ENCODE measurements around the gene TMEM63B.

TMEM63B gene

DNA sequence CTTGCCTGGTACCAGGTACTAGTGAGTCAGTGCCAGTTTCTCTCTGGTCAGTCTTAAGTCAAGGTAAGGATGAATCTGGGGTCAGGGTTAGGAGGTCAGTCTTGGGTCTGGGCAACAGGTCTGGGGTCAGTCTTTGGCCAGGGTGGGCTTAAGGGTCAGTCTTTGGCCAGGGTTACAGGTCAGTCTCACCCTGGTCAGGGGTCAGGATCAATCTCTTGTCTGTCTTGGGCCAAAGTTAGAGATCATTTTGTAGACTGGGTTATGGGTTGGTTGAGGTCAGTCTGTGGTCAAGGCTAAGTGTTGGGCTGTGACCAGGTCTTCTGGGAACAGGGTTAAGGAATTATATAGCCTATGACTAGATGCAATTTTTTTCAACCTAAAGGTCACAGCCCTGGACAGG lies 18.5 kb downstream of the TMEM63B start:
- DNase-seq = no peak

GRCh38 chr6:44146685-44147084 lies 19.3 kb downstream of the TMEM63B start:
- no peak for DNase-seq

- no peak for DNase-seq
Observed at GRCh38 chr6:44147256-44147655, 19.9 kb downstream of the TMEM63B start.

- DNase-seq = no peak
Observed at GRCh38 chr6:44148306-44148705, 21.0 kb downstream of the TMEM63B start.

- DNase-seq = no peak
Observed at GRCh38 chr6:44149369-44150012, 22.1 kb downstream of the TMEM63B start.

GRCh38 chr6:44150317-44150917 lies 23.1 kb downstream of the TMEM63B start:
- no peak for DNase-seq

- DNase-seq = no peak
Observed at GRCh38 chr6:44151348-44152108, 24.2 kb downstream of the TMEM63B start.

DNA sequence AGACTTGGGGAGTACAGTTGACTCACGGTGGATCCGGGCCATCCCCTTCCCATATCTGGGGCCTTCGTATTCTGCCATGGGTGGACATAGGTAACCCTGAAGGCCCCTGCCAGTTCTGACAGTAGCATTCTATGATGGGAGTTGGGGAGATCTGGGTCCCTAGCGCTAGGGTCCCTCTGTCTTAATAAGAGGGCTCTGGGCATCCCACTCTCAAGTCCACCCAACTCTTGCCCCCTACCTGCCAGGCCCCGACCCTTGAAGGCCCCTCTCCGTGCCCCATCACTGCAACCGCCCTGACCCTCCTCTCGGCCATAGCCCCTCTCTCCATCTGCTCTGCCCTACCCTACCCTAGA lies 24.7 kb downstream of the TMEM63B start:
- no peak for DNase-seq

GRCh38 chr6:44152533-44152932 lies 25.2 kb downstream of the TMEM63B start:
- no peak for DNase-seq

GRCh38 chr6:44154067-44154466 lies 26.7 kb downstream of the TMEM63B start:
- no peak for DNase-seq

DNA sequence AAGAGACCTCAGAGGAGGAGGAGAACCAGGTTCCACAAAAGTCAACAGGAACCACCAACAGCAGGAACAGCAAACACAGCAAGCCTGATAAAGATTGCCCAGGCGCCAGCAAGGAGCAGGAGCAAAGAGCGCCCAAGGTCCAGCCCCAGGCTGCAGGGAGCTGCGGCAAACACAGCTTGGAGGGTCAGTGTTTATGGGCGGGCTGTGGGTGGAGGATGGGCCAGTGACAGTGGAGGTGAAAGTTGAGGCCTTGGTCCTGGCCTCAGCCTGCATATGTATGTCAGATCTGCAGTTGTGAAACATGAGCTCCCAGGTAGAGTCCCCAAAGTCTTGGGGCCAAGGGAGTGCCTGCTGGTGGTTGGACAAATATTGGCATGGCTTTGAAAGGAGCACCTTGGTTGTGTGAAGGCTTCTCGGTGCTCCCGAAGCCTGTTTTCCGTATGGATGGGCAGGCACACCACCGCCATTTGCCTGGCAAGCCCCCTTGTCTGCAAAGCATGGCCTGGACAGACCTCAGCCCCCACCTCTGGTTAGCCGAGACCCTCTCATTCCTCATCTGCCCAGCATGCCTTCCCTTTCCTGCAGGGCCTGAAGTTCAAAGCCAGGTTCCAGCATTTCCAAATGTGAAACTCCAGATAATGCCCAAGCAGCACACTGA lies 29.3 kb downstream of the TMEM63B start:
- DNase-seq = no peak

- no peak for DNase-seq
Observed at GRCh38 chr6:44157152-44157521, 29.8 kb downstream of the TMEM63B start.

DNA sequence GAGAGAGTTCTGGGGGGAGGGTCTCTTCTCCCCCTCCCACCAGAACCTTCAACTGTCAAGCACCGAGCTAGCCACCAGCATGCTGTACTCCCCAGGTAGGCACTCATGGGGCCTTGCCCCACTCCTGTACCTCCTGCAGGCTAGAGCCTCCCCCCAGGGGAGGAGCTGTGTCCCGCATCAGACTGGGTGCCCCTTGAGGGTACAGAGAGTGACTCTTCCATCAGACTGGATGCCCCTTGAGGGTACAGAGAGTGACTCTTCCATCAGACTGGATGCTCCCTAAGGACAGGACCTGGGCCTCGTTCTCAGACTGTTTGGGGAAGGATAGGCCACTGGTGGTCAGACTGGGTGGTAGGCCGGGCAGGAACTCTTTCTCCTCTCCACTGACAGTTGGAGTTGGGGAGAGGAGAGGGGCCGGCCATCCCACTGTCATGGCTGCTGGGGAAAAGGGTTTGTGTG lies 31.4 kb downstream of the TMEM63B start, which contains the start of gene CAPN11:
TSS of gene CAPN11 (plus strand) at position 51 of the 459 bp plus-strand sequence. CDS start at position 80, 29 bp downstream.
- DNase-seq = no peak

- DNase-seq = no peak
Observed at GRCh38 chr6:44161997-44162338, 34.6 kb downstream of the TMEM63B start.

GRCh38 chr6:44162876-44163625 lies 35.7 kb downstream of the TMEM63B start:
- DNase-seq = no peak

GRCh38 chr6:44166116-44166515 lies 38.8 kb downstream of the TMEM63B start:
- DNase-seq = no peak

GRCh38 chr6:44166591-44167184 lies 39.3 kb downstream of the TMEM63B start:
- DNase-seq = no peak

DNA sequence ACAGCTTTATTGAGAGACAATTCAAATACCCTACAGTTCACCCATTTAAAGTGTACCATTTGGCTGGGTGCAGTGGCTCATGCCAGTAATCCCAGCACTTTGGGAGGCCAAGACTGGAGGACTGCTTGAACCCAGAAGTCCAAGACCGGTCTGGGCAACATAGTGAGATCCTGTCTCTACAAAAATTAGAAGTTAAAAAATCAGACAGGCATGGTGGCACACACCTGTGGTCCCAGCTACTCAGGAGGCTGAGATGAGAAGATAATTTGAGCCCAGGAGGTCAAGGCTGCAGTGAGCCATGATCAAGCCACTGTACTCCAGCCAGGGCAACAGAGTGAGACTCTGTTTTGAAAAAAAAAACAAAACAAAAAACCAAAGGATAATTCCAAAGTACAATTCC lies 40.2 kb downstream of the TMEM63B start:
- no peak for DNase-seq

DNA sequence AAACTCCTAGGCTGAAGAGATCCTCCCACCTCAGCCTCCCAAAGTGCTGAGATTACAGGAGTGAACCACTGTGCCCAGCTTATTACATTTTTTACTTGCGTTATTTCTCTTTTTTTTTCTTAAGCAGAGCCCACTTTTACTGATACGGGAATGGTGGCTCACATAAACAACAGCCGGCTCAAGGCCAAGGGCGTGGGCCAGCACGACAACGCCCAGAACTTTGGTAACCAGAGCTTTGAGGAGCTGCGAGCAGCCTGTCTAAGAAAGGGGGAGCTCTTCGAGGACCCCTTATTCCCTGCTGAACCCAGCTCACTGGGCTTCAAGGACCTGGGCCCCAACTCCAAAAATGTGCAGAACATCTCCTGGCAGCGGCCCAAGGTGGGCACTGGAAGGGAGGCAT lies 41.8 kb downstream of the TMEM63B start:
- DNase-seq = no peak

GRCh38 chr6:44169886-44170570 lies 42.7 kb downstream of the TMEM63B start:
- no peak for DNase-seq

DNA sequence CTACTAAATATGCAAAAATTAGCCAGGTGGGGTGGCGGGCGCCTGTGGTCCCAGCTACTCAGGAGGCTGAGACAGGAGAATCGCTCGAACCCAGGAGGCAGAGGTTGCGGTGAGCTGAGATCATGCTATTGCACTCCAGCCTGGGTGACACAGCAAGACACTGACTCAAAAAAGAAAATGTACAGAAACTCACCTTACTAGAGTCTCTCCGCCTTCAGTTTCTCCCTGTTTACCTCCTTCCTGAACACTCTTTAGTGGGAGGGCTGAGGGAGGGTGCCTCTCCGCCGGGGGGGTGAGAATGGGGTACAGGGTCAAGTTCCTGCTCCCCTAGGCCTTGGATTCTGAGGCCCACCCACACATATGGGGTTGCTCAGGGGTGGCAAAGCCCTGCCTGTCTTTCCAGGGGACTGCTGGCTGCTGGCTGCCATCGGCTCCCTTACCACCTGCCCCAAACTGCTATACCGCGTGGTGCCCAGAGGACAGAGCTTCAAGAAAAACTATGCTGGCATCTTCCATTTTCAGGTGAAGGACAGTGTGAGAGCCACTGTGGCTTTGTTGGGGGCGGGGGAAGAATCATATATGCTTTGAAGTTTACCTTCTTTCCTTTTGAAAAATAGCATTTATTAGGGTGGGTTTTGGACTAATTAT lies 44.7 kb downstream of the TMEM63B start:
- no peak for DNase-seq

Data from SIG-M5 (cell line).